GM23338 (cell line): Measurements from ENCODE around the gene SH2D4B. TPM values are rescaled to one million over a fixed set of nuclear protein-coding genes. Genes with fewer than 3 reads are reported as not detected.

Experiments
- ATAC-seq: fragments of 200-7000 bp; cut with Tn5 transposase; 3 replicates; pipeline ENCODE4 v1.9.1; 2020
- DNase-seq: peaks from one replicate; pipeline ENCODE4 v3.0.0-alpha.2; 2015; ENCODE audit warnings: low spot score
- H2AFZ ChIP-seq: fragments of 200-600 bp; sonication (generic); 2 replicates; pipeline ENCODE4 v1.8.0; 2016; ENCODE audit warnings: antibody characterized with exemption, mild to moderate bottlenecking, moderate library complexity
- H3F3A ChIP-seq: fragments of 200-600 bp; sonication (generic); replicated peaks from 2 replicates; pipeline ENCODE4 v1.8.0; 2017; ENCODE audit warnings: antibody characterized with exemption, mixed run types, low read depth
- H3K27ac ChIP-seq: fragments of 200-600 bp; sonication (generic); 2 replicates; pipeline ENCODE4 v1.6.1; 2016; ENCODE audit warnings: low read depth
- H3K27me3 ChIP-seq: fragments of 200-600 bp; sonication (generic); 2 replicates; pipeline ENCODE4 v1.8.0; 2016; ENCODE audit warnings: mild to moderate bottlenecking, mixed run types, moderate library complexity; ENCODE audit not compliant: insufficient read depth
- H3K36me3 ChIP-seq: fragments of 200-600 bp; sonication (generic); 2 replicates; pipeline ENCODE4 v1.8.0; 2016; ENCODE audit warnings: mild to moderate bottlenecking; ENCODE audit not compliant: insufficient read depth
- H3K4me1 ChIP-seq: fragments of 200-600 bp; sonication (generic); 2 replicates; pipeline ENCODE4 v1.8.0; 2016; ENCODE audit warnings: mild to moderate bottlenecking, moderate library complexity; ENCODE audit not compliant: insufficient read depth
- H3K4me2 ChIP-seq: fragments of 200-600 bp; sonication (generic); 2 replicates; pipeline ENCODE4 v1.7.1; 2017; ENCODE audit warnings: mixed run types
- H3K4me3 ChIP-seq: fragments of 200-600 bp; sonication (generic); 2 replicates; pipeline ENCODE4 v1.6.1; 2016; ENCODE audit warnings: mixed run types
- H3K79me2 ChIP-seq: fragments of 200-600 bp; sonication (generic); replicated peaks from 2 replicates; pipeline ENCODE4 v1.8.0; 2017; ENCODE audit warnings: mild to moderate bottlenecking; ENCODE audit not compliant: insufficient read depth
- H3K9me2 ChIP-seq: fragments of 200-600 bp; sonication (generic); 2 replicates; pipeline ENCODE4 v1.8.0; 2017; ENCODE audit not compliant: insufficient read depth
- H4K20me1 ChIP-seq: fragments of 200-600 bp; sonication (generic); replicated peaks from 2 replicates; pipeline ENCODE4 v1.8.0; 2017; ENCODE audit warnings: mild to moderate bottlenecking; ENCODE audit not compliant: insufficient read depth
- H3K27ac Mint-ChIP-seq: 2 replicates; pipeline ENCODE4 v1.8.0; 2020; ENCODE audit warnings: inconsistent platforms, mild to moderate bottlenecking, moderate library complexity, mixed read lengths
- H3K27me3 Mint-ChIP-seq: 3 replicates; pipeline ENCODE4 v1.8.0; 2022; ENCODE audit warnings: low read depth, mild to moderate bottlenecking, moderate library complexity, mixed read lengths, inconsistent platforms; ENCODE audit not compliant: insufficient read depth, poor library complexity
- H3K36me3 Mint-ChIP-seq: 3 replicates; pipeline ENCODE4 v1.8.0; 2021; ENCODE audit warnings: low read depth, mild to moderate bottlenecking, inconsistent platforms, moderate library complexity, mixed read lengths
- H3K4me1 Mint-ChIP-seq: 3 replicates; pipeline ENCODE4 v1.8.0; 2020; ENCODE audit warnings: mild to moderate bottlenecking, inconsistent platforms, mixed read lengths
- H3K4me3 Mint-ChIP-seq: 3 replicates; pipeline ENCODE4 v1.8.0; 2021; ENCODE audit warnings: moderate library complexity, mild to moderate bottlenecking, inconsistent platforms, mixed read lengths
- H3K9me3 Mint-ChIP-seq: 3 replicates; pipeline ENCODE4 v1.8.0; 2020; ENCODE audit warnings: moderate library complexity, mild to moderate bottlenecking, inconsistent platforms, mixed read lengths
- CREB1 ChIP-seq: fragments of 250-450 bp; sonication (Bioruptor Pico); IDR thresholded peaks from 2 replicates; pipeline ENCODE4 v1.5.0; 2020; ENCODE audit warnings: low read depth, mild to moderate bottlenecking, moderate library complexity
- EZH2 ChIP-seq: fragments of 200-600 bp; sonication (generic); IDR thresholded peaks from one replicate; pipeline ENCODE4 v1.8.0; 2017; ENCODE audit warnings: antibody characterized with exemption, mild to moderate bottlenecking, low read depth; ENCODE audit not compliant: unreplicated experiment
- ZNF331 ChIP-seq: fragments of 250-450 bp; sonication (Bioruptor Pico); IDR thresholded peaks from 2 replicates; pipeline ENCODE4 v1.5.0; 2020; ENCODE audit warnings: low read depth, mild to moderate bottlenecking, moderate library complexity
- polyA plus RNA-seq: library from polyadenylated mRNA; unstranded; fragments of >200 nt; fragmentation: Nextera tagmentation; extraction: Ambion mirVana; gene quantifications from 2 replicates; pipeline ENCODE4 v1.2.1, GENCODE V29; 2016
- total RNA-seq: library from RNA; depleted of rRNA; stranded (reverse); fragments of >200 nt; shearing (Covaris generic); gene quantifications from 2 replicates; pipeline ENCODE4 v1.2.3, GENCODE V29; 2014
- TF ChIP-seq, protein P1 (sequence below): IDR thresholded peaks from one replicate; pipeline ENCODE4 v1.6.1; 2018; ENCODE audit warnings: antibody characterized with exemption; ENCODE audit not compliant: unreplicated experiment
- TF ChIP-seq, protein P2 (sequence below): fragments of 250-450 bp; sonication (Bioruptor Pico); IDR thresholded peaks from 2 replicates; pipeline ENCODE4 v1.5.0; 2020; ENCODE audit warnings: mild to moderate bottlenecking, moderate library complexity
- TF ChIP-seq, protein P3 (sequence below), 2 experiments: fragments of 200-600 bp in 1 of 2; sonication (generic) in 1 of 2; conservative IDR thresholded peaks; 2 replicates each; pipeline versions ENCODE4 v1.5.1 to v1.6.1; 2016 to 2017; ENCODE audit warnings: antibody characterized with exemption in 2 of 2, low read depth in 2 of 2, mild to moderate bottlenecking in 2 of 2, moderate library complexity in 1 of 2

Gene SH2D4B
- total and polyA plus RNA-seq, 2 experiments from 2014 or later: 0.08 TPM; not detected in 1

DNA sequence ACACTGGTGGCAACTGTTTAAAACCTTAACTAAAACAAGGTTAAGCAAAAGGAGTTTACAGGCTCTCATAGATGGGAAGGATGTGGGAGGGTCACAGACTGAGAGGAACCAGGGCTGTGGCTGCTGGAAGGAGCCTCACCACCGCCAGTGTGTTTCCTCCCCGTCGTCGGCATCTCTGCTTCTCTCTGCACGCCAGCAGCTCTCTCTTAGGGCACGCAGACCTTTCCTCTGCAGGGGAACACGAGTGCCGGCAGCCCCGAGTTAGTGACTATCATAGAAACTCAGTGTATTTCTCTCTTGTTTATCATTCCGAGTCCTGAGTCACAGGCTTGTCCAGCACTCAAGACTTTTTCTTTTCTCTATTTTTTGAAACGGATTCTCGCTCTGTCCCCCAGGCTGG lies 8.1 kb upstream of the SH2D4B start (continued):
- TF ChIP-seq, protein P1, sequence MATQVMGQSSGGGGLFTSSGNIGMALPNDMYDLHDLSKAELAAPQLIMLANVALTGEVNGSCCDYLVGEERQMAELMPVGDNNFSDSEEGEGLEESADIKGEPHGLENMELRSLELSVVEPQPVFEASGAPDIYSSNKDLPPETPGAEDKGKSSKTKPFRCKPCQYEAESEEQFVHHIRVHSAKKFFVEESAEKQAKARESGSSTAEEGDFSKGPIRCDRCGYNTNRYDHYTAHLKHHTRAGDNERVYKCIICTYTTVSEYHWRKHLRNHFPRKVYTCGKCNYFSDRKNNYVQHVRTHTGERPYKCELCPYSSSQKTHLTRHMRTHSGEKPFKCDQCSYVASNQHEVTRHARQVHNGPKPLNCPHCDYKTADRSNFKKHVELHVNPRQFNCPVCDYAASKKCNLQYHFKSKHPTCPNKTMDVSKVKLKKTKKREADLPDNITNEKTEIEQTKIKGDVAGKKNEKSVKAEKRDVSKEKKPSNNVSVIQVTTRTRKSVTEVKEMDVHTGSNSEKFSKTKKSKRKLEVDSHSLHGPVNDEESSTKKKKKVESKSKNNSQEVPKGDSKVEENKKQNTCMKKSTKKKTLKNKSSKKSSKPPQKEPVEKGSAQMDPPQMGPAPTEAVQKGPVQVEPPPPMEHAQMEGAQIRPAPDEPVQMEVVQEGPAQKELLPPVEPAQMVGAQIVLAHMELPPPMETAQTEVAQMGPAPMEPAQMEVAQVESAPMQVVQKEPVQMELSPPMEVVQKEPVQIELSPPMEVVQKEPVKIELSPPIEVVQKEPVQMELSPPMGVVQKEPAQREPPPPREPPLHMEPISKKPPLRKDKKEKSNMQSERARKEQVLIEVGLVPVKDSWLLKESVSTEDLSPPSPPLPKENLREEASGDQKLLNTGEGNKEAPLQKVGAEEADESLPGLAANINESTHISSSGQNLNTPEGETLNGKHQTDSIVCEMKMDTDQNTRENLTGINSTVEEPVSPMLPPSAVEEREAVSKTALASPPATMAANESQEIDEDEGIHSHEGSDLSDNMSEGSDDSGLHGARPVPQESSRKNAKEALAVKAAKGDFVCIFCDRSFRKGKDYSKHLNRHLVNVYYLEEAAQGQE: no peak
- TF ChIP-seq CREB1 (CRISPR knock-in tag): no peak

DNA sequence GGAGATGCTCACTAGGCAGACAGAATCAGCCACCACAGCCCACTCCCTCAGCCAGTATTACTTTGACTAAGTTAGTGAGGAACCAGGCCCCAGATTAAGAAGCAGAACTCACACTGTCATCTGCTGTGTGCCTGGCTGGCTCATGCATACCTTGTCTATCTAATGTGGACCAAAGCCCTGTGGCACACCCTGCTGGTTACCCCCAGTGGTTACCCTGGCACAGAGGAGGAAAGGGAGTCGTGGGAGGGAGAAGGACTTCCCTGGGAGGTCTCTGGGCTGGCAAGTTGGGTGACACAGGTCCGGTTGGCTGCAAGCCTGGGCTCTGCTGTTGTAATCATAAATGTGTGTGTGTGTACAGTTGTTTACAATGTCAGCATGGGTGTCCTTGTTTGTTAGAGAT lies 7.5 kb upstream of the SH2D4B start:
- DNase-seq: no peak
- Mint-ChIP-seq H3K4me1 (peaks cover 25% of the 10 kb centered on the region), H3K4me3 (no peak overlapping the region), H3K27me3 (peaks cover 12% of the 10 kb centered on the region), H3K9me3 (peaks cover 13% of the 10 kb centered on the region; the same call in 2 of the 3 replicates), H3K27ac (no peak overlapping the region; the same call in 1 of the 2 replicates), H3K36me3 (peaks cover 15% of the 10 kb centered on the region; the same call in 2 of the 3 replicates)
- H3K27ac ChIP-seq: no peak overlapping the region
- no peak overlapping the region; the same call in 1 of the 2 replicates for H2AFZ ChIP-seq
- H3K4me2 ChIP-seq: no peak overlapping the region
- peak; percentile 66 for ATAC-seq
- peaks cover 16% of the 10 kb centered on the region for H3K4me1 ChIP-seq
- no peaks in the 10 kb centered on the region for H3K27me3 ChIP-seq
- no peaks in the 10 kb centered on the region for H3K9me2 ChIP-seq
- H3K36me3 ChIP-seq: no peaks in the 10 kb centered on the region
- TF ChIP-seq, protein P2, sequence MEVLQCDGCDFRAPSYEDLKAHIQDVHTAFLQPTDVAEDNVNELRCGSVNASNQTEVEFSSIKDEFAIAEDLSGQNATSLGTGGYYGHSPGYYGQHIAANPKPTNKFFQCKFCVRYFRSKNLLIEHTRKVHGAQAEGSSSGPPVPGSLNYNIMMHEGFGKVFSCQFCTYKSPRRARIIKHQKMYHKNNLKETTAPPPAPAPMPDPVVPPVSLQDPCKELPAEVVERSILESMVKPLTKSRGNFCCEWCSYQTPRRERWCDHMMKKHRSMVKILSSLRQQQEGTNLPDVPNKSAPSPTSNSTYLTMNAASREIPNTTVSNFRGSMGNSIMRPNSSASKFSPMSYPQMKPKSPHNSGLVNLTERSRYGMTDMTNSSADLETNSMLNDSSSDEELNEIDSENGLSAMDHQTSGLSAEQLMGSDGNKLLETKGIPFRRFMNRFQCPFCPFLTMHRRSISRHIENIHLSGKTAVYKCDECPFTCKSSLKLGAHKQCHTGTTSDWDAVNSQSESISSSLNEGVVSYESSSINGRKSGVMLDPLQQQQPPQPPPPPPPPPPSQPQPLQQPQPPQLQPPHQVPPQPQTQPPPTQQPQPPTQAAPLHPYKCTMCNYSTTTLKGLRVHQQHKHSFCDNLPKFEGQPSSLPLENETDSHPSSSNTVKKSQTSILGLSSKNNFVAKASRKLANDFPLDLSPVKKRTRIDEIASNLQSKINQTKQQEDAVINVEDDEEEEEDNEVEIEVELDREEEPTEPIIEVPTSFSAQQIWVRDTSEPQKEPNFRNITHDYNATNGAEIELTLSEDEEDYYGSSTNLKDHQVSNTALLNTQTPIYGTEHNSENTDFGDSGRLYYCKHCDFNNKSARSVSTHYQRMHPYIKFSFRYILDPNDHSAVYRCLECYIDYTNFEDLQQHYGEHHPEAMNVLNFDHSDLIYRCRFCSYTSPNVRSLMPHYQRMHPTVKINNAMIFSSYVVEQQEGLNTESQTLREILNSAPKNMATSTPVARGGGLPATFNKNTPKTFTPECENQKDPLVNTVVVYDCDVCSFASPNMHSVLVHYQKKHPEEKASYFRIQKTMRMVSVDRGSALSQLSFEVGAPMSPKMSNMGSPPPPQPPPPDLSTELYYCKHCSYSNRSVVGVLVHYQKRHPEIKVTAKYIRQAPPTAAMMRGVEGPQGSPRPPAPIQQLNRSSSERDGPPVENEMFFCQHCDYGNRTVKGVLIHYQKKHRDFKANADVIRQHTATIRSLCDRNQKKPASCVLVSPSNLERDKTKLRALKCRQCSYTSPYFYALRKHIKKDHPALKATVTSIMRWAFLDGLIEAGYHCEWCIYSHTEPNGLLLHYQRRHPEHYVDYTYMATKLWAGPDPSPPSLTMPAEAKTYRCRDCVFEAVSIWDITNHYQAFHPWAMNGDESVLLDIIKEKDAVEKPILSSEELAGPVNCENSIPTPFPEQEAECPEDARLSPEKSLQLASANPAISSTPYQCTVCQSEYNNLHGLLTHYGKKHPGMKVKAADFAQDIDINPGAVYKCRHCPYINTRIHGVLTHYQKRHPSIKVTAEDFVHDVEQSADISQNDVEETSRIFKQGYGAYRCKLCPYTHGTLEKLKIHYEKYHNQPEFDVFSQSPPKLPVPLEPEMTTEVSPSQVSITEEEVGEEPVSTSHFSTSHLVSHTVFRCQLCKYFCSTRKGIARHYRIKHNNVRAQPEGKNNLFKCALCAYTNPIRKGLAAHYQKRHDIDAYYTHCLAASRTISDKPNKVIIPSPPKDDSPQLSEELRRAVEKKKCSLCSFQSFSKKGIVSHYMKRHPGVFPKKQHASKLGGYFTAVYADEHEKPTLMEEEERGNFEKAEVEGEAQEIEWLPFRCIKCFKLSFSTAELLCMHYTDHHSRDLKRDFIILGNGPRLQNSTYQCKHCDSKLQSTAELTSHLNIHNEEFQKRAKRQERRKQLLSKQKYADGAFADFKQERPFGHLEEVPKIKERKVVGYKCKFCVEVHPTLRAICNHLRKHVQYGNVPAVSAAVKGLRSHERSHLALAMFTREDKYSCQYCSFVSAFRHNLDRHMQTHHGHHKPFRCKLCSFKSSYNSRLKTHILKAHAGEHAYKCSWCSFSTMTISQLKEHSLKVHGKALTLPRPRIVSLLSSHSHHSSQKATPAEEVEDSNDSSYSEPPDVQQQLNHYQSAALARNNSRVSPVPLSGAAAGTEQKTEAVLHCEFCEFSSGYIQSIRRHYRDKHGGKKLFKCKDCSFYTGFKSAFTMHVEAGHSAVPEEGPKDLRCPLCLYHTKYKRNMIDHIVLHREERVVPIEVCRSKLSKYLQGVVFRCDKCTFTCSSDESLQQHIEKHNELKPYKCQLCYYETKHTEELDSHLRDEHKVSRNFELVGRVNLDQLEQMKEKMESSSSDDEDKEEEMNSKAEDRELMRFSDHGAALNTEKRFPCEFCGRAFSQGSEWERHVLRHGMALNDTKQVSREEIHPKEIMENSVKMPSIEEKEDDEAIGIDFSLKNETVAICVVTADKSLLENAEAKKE (CRISPR knock-in tag): no peak
- TF ChIP-seq, protein P3, sequence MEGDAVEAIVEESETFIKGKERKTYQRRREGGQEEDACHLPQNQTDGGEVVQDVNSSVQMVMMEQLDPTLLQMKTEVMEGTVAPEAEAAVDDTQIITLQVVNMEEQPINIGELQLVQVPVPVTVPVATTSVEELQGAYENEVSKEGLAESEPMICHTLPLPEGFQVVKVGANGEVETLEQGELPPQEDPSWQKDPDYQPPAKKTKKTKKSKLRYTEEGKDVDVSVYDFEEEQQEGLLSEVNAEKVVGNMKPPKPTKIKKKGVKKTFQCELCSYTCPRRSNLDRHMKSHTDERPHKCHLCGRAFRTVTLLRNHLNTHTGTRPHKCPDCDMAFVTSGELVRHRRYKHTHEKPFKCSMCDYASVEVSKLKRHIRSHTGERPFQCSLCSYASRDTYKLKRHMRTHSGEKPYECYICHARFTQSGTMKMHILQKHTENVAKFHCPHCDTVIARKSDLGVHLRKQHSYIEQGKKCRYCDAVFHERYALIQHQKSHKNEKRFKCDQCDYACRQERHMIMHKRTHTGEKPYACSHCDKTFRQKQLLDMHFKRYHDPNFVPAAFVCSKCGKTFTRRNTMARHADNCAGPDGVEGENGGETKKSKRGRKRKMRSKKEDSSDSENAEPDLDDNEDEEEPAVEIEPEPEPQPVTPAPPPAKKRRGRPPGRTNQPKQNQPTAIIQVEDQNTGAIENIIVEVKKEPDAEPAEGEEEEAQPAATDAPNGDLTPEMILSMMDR (conservative IDR thresholded peaks at IDR 0.05; ENCODE audit: low read depth in 2 of 2): peak; percentile 20 to 49; a peak in 3 of 4 replicates
- no peak for TF ChIP-seq CREB1 (CRISPR knock-in tag)
- no peak for TF ChIP-seq ZNF331 (CRISPR knock-in tag)
- TF ChIP-seq EZH2: no peak
- no peaks in the 10 kb centered on the region for H3K79me2 ChIP-seq
- H3F3A ChIP-seq: no peaks in the 10 kb centered on the region
- H4K20me1 ChIP-seq: no peaks in the 10 kb centered on the region
- H3K4me3 ChIP-seq: no peak overlapping the region
